ENCODE measurements around the gene THRB.

THRB gene

DNA sequence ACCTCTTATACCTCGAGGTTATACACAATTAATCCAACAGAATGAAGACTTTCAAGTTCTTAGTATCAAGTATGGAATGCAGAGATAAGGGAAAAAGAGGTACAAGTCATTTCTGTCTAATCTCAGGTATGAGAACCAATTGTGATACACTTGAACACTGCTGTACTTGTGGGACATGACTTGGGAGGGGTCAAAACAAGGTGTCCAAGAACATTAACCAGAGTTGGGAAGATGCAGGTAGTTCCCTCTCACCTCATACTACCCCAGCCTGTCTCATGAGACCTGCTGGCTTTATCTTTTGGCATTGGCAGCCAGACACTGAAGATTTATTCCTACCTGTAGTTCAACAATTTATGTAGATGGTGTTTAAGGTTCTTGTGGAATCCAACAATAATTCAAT, 339.9 kb downstream of the THRB start:
- no peak for DNase-seq (ENCODE audit: low read depth in 4 of 4, low spot score in 1 of 4)

DNA sequence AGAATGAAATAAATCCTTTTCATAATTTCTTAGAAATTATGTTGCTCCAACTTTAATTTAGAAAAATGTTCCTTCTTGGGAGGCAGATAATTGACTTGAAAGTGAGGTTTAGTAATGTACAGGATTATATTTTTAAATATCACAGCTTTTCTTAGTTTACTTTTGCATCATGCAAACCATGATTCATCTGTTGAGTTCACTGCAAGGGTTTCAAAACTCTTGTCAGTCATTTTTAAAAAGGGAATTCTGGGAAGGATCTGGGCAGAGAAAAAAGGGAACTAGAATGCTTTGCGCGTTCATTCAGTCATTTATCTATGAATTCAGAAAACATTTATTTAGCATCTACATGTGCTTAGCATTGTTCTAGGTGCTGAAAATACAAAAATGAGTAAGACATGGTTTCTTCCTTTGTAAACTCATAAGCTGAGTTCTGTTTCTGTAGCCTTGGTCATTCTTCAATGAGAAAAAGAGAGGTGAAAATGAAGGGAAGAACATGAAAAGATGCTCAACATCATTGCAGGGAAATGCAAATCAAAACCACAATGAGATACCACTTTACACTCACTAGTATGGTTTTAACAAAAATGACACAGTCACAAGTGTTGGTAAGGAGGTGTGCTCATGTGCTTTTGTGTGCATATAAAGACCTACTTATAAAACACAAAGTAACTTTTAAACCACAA, 340.5 kb downstream of the THRB start:
- no peak for DNase-seq (ENCODE audit: low read depth in 4 of 4, low spot score in 1 of 4)

DNA sequence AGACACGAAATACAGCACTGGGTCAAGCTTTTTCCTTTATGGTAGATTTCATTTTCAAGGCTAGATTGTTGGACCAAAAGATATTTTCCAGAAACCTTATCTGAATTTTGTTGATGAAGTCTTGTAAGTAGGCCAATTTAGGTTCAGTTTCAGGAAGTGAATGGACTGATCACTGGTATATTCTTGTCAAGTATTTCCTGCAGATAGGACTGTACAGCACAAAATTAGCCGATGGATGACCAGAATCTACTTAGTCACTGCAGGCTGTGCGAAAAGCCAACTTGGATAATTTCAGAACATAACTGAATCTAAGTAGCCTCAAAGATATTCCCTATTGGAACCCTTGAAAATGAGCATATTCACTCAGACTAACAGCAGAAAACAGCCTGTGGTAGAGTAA, 343.1 kb downstream of the THRB start:
- DNase-seq (ENCODE audit: low read depth in 4 of 4, low spot score in 1 of 4), result no peak

DNA sequence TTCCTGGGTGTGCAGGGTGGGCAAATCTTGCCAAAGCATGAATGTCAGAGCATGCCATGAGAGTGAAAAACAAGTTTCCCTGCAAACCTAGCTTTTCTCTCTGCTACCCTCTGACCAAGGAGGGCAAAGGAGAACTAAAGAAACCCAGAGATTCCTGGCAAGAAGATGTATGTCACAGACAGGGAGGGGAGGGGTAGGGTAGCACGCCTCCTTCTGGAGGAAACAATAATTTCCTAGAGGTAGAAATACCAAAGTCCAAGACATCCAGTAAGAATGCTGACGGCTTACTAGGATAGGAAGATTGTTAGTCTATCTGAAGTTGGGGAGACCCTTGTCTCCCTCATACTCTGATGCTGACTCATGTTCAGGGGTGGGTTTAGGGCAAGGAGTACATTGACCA, 345.6 kb downstream of the THRB start:
- DNase-seq (ENCODE audit: low read depth in 4 of 4, low spot score in 1 of 4), result no peak

DNA sequence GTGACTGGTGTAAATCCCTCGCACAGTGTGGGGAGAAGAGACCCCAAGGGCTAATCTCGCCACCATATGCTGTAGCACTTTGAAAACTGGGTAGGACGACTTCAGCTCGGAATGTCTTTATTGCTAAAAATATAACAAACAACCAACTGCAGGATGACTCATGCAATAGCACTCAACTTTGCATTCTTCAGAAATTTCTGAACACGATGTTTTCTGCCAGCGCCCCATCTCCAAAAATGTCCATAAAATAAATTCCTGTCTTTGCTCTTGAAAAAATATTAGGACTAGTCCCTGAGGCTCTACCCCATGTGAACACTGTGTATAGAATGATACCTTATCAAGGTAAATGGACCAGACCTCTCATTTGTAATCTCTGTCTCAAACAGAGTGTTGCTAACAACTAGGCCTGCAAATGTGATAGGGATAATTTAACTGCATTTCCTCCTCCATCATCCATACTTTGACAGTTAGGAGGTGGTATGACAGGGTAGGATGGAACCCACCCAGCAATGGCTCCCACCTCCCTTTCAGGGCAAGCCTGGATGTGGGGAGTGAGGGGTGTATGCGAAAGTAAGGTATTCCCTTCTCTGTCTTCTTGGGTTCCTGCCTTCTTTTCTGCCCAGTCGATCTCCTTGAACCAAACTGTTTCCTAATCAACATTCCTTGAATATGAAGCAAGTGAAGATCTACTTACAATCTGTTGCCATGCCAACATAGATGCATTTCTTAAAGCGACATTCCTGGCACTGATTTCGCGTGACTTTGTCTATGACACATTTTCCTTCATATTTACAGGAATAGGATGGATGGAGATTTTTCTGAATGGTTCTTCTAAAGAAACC, 348.4 kb downstream of the THRB start:
- DNase-seq (ENCODE audit: low read depth in 4 of 4, low spot score in 1 of 4), result no peak

DNA sequence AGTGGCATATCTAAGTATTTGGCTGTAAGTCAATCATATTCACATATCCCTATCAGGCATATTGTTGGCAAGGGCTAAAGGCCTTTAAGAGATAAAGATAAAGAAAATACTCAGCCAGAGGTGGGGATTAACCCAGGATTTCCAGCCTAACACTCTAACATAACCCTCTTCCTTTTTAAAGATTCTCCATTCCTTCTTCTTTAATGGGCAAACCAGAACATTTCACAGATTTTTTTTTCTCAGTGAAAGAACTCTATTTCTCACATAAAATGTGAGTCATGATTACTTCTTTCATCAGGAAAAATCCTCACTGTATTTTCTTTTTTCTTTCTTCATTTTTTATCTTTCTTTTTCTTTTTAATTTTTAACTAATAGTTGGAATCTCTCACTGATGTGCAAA, 349.2 kb downstream of the THRB start:
- no peak for DNase-seq (ENCODE audit: low read depth in 4 of 4, low spot score in 1 of 4)

DNA sequence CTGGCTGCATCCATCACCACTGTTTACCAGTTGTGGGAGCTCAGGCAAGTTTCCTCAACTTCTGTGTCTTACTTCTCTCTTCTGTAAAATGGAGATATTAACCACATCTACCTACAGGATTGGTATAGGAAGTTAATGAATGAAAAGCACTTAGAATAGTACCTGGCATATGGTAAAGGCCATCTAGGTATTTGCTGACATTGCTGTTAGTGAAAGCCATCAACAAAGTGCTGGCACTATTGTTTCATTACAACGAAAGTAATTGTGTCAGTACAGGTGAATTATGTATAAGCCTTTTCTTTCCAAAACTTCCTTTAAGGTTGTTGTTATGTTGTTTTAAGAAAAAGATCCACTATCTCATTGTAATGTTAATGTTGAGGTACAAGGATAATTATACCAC, 352.5 kb downstream of the THRB start:
- DNase-seq (ENCODE audit: low read depth in 4 of 4, low spot score in 1 of 4), result no peak

DNA sequence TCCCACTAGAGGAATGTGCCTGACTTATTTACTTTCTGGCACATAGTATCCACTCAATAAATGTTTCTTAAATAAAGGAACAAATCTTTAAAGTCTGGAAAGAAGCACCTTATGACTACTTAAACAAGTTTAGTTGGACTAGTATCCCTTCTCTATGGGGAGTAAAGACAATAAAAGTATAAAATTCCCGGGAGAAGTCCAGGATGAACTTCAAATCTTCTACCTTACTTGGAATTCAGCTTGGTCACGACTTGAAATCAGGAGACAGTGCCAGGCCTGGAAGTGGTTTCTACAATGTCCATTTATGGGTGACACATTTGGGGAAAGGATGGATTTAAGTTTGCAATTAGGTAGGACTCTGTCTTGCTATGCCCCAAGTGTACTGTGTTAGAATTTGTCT, 353.1 kb downstream of the THRB start:
- no peak for DNase-seq (ENCODE audit: low read depth in 4 of 4, low spot score in 1 of 4)

DNA sequence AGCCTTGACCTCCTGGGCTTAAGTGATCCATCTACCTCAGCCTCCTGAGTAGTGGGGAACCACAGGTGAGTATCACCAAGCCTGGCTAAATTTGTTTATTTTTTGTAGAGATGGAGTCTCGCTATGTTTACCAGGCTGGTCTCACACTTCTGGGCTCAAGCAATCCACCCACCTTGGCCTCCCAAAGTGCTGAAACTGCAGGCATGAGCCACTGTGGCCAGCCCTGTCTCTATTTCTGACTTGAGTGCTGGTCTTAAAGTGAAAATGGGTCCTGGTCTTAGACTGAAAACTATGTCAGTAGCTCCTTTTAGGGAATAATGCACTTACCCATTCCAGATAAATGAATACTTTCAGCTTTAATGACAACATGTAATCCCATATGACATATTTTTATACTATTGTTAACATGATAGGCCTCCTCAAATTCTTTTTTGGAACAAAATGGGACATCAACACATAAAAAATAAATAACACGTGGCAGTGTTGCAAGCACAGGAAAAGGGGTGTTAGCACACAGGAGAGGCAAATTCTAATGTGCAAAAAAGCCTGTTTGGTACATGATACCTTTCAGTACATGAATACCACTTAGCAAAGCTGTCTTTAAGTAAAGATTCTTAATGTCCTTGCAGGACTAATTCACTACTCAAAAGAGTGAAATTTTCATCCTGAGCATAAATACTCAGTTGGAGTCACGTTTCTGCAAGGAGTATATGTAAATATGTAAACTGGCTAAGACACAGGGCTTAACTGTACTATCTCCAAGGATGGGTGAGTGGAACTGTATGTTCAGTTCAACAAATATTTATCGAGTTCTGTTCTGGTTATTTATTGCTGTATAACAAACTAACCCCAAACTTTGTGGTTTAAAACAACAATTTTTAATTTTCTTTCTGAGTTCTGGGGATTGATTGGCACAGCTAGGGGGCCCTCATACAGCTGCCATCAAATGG, 354.9 kb downstream of the THRB start:
- DNase-seq (ENCODE audit: low read depth in 4 of 4, low spot score in 1 of 4), result no peak

DNA sequence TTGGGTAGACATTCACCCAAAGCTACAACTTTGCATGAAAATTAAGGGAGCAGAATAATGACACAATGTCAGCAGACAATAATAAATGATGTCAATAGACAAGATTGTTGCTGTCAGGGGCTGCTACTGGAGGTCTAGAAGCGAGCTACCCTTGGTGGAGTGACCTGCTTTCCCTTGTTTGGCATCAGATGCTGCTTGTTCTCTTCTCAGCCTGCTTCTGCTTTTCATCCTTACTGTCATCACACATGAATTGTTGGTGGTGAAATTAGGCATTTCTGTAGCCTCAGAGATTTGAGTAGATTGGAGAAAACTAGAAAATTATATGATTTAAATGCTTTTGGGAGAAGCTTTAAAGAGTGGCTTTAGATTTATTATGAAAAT, 355.8 kb downstream of the THRB start:
- DNase-seq (ENCODE audit: low read depth in 4 of 4, low spot score in 1 of 4), result no peak

DNA sequence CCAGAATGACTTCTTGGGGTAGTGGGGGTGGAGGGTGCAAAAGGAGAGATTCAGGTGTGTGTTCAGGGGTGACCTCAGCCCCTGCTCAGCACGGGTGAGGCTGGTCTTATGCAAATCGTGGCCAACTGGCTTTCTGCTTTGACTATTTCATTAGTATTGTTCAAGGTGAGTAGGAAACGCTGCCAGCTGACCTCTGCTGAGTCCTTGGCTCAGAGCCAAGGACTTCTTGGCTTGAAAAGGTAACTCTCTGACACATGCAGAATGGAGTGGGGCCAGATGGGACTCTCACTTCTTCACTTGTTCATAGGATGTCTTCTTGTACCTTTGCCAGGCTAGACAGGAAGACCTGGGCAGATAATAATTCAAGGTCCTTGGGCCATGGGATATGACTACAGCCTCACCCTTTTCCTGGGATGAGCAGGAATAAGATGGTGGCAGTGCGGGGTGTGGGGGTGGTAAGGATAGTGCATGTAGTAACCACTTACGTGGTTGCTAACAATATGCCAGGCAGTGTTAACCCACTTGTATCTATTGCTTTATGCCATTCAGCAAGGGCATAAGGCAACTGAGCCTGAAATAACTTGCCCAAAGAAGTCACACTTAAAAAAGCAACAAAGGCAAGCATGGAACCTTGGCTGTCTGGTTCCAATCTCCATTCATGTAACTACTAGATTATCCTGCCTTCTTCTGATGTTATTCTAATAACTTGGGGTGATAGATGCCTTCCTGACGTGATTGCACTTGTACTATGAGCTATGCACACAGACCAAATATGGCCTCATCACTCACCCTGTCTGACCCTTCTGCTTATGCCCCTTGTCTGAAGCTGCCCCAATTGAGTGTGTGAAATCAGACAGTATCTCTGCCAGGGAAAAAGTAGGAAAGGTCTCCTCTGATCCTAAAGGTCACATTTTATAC, 356.4 kb downstream of the THRB start:
- no peak for DNase-seq (ENCODE audit: low read depth in 4 of 4, low spot score in 1 of 4)

DNA sequence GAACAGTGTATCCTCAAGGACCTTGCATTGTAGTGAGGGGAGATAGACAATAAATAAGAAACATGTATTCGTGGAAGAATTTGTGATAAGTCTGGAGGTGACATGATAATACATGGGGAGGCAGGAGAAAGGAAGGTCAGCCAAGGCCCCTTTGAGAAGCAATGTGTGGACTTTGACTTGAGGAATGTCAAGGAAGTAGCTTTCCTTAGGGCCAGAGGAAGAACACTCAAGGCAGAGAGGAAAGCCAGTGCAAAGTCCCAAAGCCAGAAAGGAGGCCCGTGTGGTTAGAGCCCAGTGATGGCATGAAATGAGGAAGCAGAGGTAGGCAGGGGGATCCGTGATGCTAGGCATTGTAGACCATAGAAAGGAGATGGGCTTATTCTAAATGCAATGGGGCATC, 357.3 kb downstream of the THRB start:
- DNase-seq (ENCODE audit: low read depth in 4 of 4, low spot score in 1 of 4), result no peak

DNA sequence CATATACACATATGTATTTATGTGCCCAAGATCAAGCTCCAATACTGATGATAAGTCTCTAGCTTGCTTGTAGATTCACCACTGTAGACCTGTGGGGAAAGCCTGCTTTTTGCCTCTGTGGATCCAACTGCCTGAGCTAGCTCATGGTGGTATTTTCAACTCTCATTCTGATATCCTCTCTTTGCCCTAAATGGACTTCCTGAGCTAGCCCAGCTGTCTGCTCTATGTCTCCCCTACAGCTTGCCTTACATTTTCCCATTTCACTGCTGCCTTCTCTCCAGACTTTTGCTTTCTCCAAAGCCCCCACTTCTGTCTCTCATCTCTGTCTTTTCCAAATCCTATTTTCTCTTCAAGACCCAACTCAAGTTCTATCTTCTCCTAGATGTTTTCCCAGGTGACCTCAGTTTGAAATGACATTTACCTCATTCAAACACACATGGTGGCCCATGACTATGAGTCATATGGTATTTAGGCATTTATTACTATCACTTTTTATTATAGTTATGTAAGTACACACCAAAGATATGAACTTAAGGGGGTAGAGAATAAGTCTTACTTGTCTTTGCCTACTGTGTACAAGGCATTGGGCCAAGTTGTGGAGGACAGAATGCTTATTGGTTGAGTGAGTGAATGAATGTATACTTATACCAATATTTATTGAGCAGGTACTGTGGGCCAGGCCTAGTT, 357.9 kb downstream of the THRB start:
- no peak for DNase-seq (ENCODE audit: low read depth in 4 of 4, low spot score in 1 of 4)

DNA sequence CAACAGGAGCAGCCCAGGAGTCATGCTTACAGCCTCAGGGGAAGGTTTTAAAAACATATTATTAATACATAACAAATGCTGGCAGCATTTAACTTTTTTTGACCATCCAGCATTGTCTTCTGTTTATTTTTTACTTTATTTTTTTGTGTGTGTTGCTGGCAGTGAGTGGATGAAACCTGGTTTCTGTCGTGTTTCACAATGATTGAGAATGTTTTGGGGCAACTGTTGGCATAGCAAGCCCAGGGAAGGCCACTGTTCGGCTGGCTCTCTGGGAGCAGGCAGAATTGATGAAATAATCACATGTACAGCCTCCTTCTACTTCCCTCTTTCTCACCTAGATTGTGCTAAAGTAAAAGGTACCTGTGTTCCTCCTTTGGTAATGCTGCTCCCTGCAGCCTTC, 359.4 kb downstream of the THRB start:
- DNase-seq (ENCODE audit: low read depth in 4 of 4, low spot score in 1 of 4), result no peak

DNA sequence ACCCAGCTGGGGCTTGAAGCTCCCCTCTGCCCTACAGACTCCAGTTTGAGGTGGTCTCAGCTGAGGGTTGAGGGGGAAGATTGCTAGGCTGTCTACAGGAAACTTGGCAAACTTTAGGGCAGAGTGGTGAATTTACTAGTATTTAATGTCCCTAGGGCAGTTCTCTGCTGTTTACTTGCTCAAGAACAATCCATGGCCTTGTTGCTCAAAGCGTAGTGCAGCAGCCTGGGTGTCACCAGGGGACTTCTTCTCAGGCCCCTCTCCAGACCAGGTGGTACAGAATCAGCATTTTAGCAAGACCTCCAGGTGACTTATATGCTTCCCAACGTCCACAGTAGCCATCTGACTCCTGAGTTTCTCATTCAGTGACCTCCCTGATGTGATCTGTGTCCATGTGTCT, 360.7 kb downstream of the THRB start:
- DNase-seq (ENCODE audit: low read depth in 4 of 4, low spot score in 1 of 4), result no peak

DNA sequence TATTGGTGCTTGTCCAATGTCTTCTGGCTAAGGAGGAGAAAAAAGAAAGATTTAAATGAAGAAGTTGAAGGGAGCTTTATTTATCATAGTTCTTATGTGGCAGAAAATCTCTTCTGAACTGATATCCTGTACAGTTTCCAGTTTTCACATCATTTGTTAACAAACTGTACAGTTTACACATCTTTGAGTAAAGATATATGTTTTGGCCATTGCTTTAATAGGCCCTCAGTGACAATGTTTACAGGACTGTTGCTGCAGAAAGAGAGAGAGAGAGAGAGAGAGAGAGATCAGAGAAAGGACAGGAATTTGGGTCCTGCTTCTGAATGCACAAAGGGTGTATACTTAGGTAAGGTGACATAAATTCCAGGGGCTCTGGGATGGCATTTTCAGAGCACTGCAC, 361.2 kb downstream of the THRB start:
- no peak for DNase-seq (ENCODE audit: low read depth in 4 of 4, low spot score in 1 of 4)

DNA sequence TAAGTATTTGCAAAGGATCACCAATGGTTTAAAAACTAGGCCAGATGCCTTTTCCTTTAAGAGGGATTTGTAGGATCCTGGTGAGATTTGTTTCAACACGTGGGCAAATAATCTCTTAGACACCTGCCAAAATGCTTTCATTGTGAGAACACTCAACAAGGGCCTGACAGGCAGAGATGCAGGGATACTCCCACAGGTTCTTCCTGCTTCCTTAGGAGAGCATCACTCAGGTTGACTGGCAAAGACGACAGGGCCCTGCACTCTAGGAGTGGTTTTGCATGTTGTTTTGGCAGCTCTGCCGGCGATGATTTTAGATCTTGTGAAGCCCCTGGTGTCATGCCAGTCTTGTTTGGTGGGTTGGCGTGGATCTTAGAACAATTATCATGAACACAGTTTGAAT, 365.1 kb downstream of the THRB start:
- DNase-seq (ENCODE audit: low read depth in 4 of 4, low spot score in 1 of 4), result no peak

DNA sequence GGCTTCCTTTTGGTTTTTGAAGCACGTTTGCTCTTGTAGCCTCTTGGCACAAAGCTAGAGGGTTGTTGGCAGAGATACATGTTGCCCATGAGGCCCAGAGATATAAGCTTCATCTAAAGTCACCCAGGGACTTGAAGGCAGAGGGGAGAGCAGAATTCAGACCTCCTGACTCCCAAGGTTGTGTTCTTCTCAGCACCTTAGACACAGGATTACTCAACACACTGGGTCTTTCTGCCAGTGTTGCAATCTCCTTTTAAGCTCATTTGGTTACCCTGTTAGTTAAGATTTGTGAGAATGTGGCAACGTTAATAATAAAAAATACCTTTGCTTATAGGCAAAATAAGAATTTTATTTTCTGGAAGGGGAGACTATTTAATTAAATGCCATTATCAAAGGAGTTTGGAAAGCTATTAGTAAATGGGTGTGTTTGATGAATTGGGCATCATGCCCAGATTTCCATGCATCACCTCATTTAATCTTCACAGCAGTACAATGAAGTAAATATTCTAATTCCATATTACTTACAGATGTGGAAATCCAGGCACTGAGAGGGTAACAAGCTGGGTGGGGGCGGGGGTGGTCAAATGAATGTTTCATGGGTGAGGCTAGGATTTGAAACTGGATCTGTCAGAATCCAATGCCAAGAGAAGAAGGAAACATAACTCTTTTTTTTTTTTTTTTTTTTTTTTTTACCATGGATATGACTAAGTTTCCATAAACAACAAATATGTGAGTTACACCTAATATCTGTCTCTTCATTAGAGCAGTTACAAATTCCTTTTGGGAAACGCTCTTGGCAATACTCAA, 366.2 kb downstream of the THRB start:
- no peak for DNase-seq (ENCODE audit: low read depth in 4 of 4, low spot score in 1 of 4)

DNA sequence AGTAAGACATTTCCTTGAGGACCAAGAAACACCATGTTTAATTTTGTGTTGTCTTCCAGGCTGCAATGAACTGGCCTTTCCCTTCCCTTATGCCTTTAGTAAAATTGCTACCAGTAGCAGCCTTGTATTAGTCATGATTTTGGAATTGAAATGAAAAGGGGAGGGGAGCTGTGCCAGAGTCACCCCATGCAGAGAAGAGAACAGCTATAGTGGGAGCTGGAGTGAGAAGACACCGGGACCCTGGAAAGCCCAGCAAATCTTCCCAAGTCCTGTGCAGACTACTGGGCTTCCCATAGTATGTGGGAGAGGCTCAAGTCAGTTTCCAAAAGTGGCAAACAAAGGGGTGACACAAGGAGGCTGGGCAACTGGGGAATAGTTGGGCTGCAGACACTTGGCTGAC, 371.1 kb downstream of the THRB start:
- DNase-seq (ENCODE audit: low read depth in 4 of 4, low spot score in 1 of 4), result no peak
